ENCODE data around the gene NHLRC2. TPM values are rescaled to one million over a fixed set of nuclear protein-coding genes. Genes with fewer than 3 reads are reported as not detected.

NHLRC2 gene
- total RNA-seq, 1 donor from 2014 or later, result 23.5 TPM

DNA sequence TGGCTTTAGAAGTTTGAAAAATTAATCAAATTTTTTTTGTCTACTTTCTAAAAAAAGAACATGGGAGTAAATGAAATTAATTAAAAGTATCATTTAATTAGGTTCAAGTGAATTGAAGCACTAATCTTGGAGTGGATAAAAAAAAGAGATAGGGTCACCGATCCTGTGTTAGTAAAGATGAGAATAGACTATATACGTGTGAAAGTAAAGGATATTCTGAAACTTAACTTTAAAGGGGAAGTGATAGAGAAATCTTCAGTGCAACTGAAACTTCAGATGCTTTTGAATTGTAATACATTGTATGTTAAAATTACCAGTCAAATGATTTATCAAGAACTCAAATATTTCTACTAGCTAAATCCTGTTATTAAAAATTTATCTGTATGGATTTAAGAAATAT lies 4.8 kb downstream of the NHLRC2 start:
- H3K4me3 Mint-ChIP-seq (ENCODE audit: unreplicated experiment), result no peak overlapping the region
- H3K27ac Mint-ChIP-seq (ENCODE audit: unreplicated experiment), result no peak overlapping the region
- no peaks in the 10 kb centered on the region for H3K4me1 Mint-ChIP-seq (ENCODE audit: low read depth, unreplicated experiment)
- peaks cover 4% of the 10 kb centered on the region for H3K36me3 Mint-ChIP-seq (ENCODE audit: unreplicated experiment)
- peaks cover 4% of the 10 kb centered on the region for H3K27me3 Mint-ChIP-seq (ENCODE audit: unreplicated experiment)
- TF ChIP-seq, protein P1, sequence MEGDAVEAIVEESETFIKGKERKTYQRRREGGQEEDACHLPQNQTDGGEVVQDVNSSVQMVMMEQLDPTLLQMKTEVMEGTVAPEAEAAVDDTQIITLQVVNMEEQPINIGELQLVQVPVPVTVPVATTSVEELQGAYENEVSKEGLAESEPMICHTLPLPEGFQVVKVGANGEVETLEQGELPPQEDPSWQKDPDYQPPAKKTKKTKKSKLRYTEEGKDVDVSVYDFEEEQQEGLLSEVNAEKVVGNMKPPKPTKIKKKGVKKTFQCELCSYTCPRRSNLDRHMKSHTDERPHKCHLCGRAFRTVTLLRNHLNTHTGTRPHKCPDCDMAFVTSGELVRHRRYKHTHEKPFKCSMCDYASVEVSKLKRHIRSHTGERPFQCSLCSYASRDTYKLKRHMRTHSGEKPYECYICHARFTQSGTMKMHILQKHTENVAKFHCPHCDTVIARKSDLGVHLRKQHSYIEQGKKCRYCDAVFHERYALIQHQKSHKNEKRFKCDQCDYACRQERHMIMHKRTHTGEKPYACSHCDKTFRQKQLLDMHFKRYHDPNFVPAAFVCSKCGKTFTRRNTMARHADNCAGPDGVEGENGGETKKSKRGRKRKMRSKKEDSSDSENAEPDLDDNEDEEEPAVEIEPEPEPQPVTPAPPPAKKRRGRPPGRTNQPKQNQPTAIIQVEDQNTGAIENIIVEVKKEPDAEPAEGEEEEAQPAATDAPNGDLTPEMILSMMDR (IDR thresholded peaks at IDR 0.05; ENCODE audit: partially characterized antibody, unreplicated experiment), result no peak
- peaks cover 7% of the 10 kb centered on the region for H3K9me3 Mint-ChIP-seq (ENCODE audit: unreplicated experiment)
- DNase-seq, result no peak

DNA sequence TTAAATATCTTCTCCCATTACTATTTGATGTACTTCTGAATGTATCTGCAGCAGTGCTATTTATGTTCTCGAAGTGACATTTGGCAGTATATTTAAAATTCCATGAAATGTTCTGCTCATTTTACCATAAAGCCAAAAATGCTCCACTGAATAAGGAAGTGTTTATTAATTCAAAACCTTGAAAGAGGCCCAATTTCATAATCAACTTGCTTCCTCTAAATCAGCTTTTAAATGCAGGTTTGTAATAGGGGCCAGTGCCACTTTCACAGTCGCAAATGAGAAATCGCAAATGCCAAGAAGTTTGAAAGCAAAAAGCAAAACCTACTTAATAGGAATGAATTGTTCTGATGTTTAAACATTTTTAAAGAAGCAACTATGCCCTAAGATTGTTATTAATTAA lies 11.4 kb downstream of the NHLRC2 start:
- H3K4me3 Mint-ChIP-seq (ENCODE audit: unreplicated experiment), result no peak overlapping the region
- DNase-seq, result no peak
- TF ChIP-seq, protein P1 (IDR thresholded peaks at IDR 0.05; ENCODE audit: partially characterized antibody, unreplicated experiment), result no peak
- H3K27ac Mint-ChIP-seq (ENCODE audit: unreplicated experiment), result no peak overlapping the region
- peaks cover 4% of the 10 kb centered on the region for H3K36me3 Mint-ChIP-seq (ENCODE audit: unreplicated experiment)
- H3K27me3 Mint-ChIP-seq (ENCODE audit: unreplicated experiment), result no peaks in the 10 kb centered on the region
- no peaks in the 10 kb centered on the region for H3K4me1 Mint-ChIP-seq (ENCODE audit: low read depth, unreplicated experiment)
- H3K9me3 Mint-ChIP-seq (ENCODE audit: unreplicated experiment), result no peaks in the 10 kb centered on the region

DNA sequence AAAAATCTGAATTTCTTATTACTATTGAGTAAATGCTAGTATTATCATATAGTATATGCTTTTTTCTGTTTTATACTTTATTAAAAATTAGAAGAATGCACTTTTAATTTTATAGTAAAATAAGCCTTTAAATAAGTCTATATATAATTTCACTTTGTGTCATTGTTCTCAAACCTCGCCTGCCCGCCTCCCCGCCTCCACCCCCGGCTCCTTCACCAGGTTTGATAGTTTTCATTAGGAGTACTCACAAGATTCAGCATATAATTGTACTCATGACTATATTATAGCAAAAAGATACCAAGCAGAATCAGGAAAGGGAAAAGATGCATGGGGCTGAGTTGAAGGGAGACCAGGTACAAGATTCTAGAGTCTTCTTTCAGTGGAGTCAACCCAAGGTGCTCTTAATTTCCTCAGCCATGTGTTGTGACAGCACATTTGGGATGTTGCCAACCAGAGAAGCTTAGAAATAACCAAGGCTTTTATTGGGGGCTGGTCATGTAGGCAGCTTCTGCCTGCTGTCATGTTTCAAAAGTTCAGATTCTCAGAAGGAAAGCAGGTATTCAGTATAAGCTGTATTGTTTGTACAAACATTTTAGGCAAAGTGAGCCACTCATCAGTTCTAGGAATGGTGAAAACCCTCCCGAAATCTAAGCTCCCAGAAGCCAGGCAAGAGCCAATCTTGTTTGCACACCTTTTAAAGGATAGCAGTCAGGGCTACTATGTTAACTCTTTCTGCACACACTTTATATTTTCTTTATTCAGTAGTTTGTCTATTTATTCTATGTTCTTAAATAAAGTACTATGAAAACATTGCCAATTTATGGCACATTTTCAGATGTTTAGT lies 12.3 kb downstream of the NHLRC2 start:
- Mint-ChIP-seq H3K36me3 (ENCODE audit: unreplicated experiment) (peaks cover 4% of the 10 kb centered on the region), H3K4me3 (ENCODE audit: unreplicated experiment) (no peak overlapping the region), H3K27me3 (ENCODE audit: unreplicated experiment) (no peaks in the 10 kb centered on the region), H3K9me3 (ENCODE audit: unreplicated experiment) (peaks cover 1% of the 10 kb centered on the region), H3K27ac (ENCODE audit: unreplicated experiment) (no peak overlapping the region), H3K4me1 (ENCODE audit: low read depth, unreplicated experiment) (no peaks in the 10 kb centered on the region)
- TF ChIP-seq, protein P1 (IDR thresholded peaks at IDR 0.05; ENCODE audit: partially characterized antibody, unreplicated experiment), result no peak
- DNase-seq, result no peak

DNA sequence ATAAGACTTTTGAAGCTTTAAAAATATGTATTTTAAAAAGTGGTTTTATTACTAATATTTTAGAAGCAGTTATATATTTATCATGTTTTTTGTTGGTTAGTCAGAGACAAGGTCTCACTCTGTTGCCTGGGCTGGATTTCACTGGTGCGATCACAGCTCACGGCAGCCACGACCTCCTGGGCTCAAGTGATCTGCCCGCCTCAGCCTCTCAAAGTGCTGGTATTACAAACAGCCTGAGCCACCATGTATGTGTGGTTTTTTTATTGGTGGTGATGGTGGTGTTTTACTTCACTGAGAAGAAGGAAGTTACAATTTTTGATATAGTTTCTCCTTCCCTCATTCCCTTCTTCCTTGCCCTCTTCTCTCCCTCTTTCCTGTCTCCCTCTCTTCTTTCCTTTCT lies 13.4 kb downstream of the NHLRC2 start:
- no peak for DNase-seq
- TF ChIP-seq, protein P1 (IDR thresholded peaks at IDR 0.05; ENCODE audit: partially characterized antibody, unreplicated experiment), result no peak
- H3K9me3 Mint-ChIP-seq (ENCODE audit: unreplicated experiment), result peaks cover 4% of the 10 kb centered on the region
- no peak overlapping the region for H3K27ac Mint-ChIP-seq (ENCODE audit: unreplicated experiment)
- no peaks in the 10 kb centered on the region for H3K4me1 Mint-ChIP-seq (ENCODE audit: low read depth, unreplicated experiment)
- no peaks in the 10 kb centered on the region for H3K27me3 Mint-ChIP-seq (ENCODE audit: unreplicated experiment)
- peaks cover 11% of the 10 kb centered on the region for H3K36me3 Mint-ChIP-seq (ENCODE audit: unreplicated experiment)
- H3K4me3 Mint-ChIP-seq (ENCODE audit: unreplicated experiment), result no peak overlapping the region

DNA sequence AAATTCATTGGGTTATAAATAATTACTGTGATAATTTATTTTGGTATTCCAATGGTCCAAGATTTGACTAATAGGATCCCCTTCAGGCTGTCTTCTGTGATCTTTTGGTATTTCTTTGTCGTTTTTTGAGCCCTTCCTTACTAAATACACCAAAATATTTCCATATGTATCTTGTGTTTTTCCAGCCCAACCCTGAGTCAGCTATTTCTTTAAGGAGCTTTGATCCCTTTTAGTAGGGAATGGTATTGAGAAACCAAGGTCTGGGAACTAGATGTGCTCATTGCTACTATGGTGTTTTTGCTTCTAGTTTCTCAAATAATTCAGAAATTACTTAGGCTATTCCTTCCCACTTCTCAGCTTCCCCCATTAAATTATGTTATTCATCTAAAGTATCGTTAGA lies 15.3 kb downstream of the NHLRC2 start:
- Mint-ChIP-seq H3K4me1 (ENCODE audit: low read depth, unreplicated experiment) (no peaks in the 10 kb centered on the region), H3K27ac (ENCODE audit: unreplicated experiment) (no peak overlapping the region), H3K36me3 (ENCODE audit: unreplicated experiment) (peaks cover 7% of the 10 kb centered on the region), H3K27me3 (ENCODE audit: unreplicated experiment) (no peaks in the 10 kb centered on the region), H3K9me3 (ENCODE audit: unreplicated experiment) (peaks cover 4% of the 10 kb centered on the region), H3K4me3 (ENCODE audit: unreplicated experiment) (no peak overlapping the region)
- DNase-seq, result no peak
- TF ChIP-seq, protein P1 (IDR thresholded peaks at IDR 0.05; ENCODE audit: partially characterized antibody, unreplicated experiment), result no peak
